ENCODE results near the gene FRMD4A.
"Not testable (repeated sequence)": the region's sequence is repeated elsewhere in the genome, so short reads cannot be mapped to it uniquely, and the experiment has no call there.

The FRMD4A gene

GRCh38 chr10:13830385-13830784, 500.3 kb downstream of the FRMD4A start:
- ATAC-seq: no peak

GRCh38 chr10:13829790-13830189, 500.9 kb downstream of the FRMD4A start:
- ATAC-seq: no peak

- not testable (repeated sequence) for ATAC-seq
Observed at GRCh38 chr10:13828284-13828683, 502.4 kb downstream of the FRMD4A start.

GRCh38 chr10:13827076-13827797, 503.5 kb downstream of the FRMD4A start:
- no peak for ATAC-seq

- no peak for ATAC-seq
Observed at GRCh38 chr10:13823709-13824405, 506.9 kb downstream of the FRMD4A start.

- no peak for ATAC-seq
Observed at GRCh38 chr10:13823096-13823708, 507.5 kb downstream of the FRMD4A start.

GRCh38 chr10:13822490-13822889, 508.2 kb downstream of the FRMD4A start:
- ATAC-seq: no peak

GRCh38 chr10:13820964-13821337, 509.8 kb downstream of the FRMD4A start:
- no peak for ATAC-seq

- ATAC-seq: peak in 1 of 2 donors; percentile 38
Observed at GRCh38 chr10:13820119-13820963, 510.4 kb downstream of the FRMD4A start.

- peak in 1 of 2 donors; percentile 17 for ATAC-seq
Observed at GRCh38 chr10:13816195-13816925, 514.4 kb downstream of the FRMD4A start.

- no peak for ATAC-seq
Observed at GRCh38 chr10:13815756-13816155, 515.0 kb downstream of the FRMD4A start.

- no peak for ATAC-seq
Observed at GRCh38 chr10:13813550-13813949, 517.2 kb downstream of the FRMD4A start.

GRCh38 chr10:13812804-13813203, 517.9 kb downstream of the FRMD4A start:
- ATAC-seq: no peak

GRCh38 chr10:13810568-13810967, 520.2 kb downstream of the FRMD4A start:
- no peak for ATAC-seq

- ATAC-seq: no peak
Observed at GRCh38 chr10:13809427-13809826, 521.3 kb downstream of the FRMD4A start.

GRCh38 chr10:13808556-13809391, 522.0 kb downstream of the FRMD4A start:
- ATAC-seq: no peak

- no peak for ATAC-seq
Observed at GRCh38 chr10:13806419-13806818, 524.3 kb downstream of the FRMD4A start.

GRCh38 chr10:13803566-13804554, 526.9 kb downstream of the FRMD4A start:
- no peak for ATAC-seq

GRCh38 chr10:13801907-13802288, 528.8 kb downstream of the FRMD4A start:
- ATAC-seq: no peak
